OCI-M2 (cell line): ENCODE data around the gene NCR2.
"Not testable (repeated sequence)": the region's sequence is repeated elsewhere in the genome, so short reads cannot be mapped to it uniquely, and the experiment has no call there.

Experiments used
- DNase-seq: peaks from one replicate; lab custom pipeline; 2025; ENCODE audit not compliant: unreplicated experiment; lab: John Stamatoyannopoulos, UW

The NCR2 gene, protein sequence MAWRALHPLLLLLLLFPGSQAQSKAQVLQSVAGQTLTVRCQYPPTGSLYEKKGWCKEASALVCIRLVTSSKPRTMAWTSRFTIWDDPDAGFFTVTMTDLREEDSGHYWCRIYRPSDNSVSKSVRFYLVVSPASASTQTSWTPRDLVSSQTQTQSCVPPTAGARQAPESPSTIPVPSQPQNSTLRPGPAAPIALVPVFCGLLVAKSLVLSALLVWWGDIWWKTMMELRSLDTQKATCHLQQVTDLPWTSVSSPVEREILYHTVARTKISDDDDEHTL

DNA sequence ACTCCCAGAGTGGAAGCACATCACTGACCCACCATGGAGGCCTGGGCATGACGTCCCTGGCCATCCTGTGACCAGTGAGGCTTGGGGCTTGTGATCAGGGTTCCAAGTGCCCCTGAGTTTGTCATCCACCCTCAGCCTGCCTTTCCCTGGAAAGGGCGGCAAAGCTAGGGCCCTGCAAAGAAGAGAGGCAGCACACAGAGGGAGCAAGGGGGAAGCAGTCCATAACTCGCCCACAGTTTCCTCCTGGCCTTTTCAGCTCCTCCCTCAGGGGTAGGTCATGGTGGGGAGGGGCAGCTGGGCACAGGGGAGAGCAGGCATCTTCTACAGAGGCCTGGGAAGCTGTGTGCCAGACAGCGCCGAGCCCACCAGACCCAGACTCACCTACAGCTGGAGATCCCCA is at the start of gene NCR2:
NCR2 (plus strand) TSS at position 313 of the 400 bp plus-strand sequence. CDS start 269 bp downstream, outside the sequence.
- no peak for DNase-seq

DNA sequence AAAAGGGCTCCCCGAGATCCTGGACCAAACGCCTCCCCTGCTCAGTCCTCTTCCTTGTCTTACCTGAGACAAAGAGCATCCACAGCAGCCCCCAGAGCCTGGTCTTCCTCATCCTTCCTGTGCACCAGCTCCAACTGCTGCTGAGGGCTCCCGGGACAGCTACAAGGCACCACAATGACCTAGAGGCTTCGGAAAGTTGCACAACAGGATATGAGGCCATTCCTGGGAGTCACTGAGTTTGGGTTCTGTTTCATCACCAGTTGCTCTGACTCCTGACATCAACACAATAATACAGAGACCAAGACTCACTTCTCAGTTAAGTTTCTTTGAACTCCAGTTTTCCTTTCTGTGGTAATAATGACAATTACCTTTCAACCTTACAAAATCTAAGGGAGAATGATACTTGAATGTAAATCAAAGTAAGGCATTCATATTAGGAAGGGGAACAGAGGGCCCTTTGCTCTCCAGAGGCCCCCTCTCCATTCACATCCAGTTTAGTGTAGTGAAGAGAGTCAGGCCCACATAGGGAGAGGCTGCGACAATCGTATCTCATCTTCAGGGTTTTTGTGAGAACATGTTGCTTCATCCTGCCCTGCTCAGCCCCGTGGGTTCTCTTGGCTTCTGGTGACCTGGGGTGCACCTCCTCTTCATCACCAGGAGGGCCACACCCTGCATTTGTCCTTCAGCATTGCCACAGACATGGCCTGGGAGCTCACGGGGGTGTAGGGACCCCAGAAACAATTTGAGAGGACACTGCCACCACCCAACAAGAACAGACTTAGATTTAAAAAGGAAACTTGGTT is 48.7 kb upstream of the NCR2 start, which contains the start of gene TREM1:
TREM1 (minus strand) TSS at position 139 of the 803 bp plus-strand sequence; CDS start at position 112, 27 bp downstream.
- DNase-seq: no peak

DNA sequence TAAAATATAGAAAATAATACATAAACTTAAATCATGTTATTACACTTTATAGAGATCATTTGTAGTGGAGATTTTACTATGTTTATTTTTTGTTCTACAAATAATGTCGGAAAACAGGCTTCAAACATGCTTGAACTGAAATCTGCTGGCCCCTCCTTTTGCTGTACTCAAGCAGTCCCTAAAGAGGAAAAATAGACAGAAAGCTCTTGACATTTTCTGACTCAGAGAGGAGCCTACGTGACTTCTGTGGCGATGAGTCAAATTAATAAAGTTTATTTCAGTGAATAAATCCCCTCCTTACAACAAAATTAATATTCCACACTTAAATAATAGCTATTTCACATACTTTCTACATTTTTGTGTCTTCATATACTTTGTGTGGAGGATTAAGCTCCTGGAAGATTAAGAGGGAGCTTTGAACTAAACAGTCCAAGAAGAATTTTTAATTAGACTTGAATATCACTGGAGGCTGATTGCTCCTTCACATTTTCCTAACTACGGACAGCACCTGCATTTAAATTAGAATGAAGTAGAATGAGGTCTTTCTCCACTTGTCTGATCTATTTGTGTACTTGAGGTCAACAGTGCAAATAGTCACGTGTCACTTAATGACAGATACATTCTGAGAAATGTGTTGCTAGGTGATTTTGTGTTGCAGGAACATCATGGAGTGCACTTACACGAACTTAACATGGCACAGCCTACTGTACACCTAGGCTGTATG is 47.2 kb upstream of the NCR2 start:
- no peak for DNase-seq

DNA sequence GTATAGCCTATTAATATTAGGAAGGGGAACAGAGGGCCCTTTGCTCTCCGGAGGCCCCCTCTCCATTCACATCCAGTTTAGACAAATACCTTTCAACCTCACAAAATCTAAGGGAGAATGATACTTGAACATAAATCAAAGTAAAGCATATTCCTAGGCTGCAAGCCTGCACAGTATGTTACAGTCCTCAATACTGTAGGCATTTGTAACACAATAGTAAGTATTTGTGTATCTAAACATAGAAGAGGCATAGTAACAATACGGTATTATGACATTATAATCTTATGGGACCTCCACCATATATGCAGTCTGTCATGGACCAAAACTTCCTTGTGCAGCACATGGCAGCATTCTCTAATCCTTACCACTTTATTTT is 46.7 kb upstream of the NCR2 start:
- DNase-seq: no peak

DNA sequence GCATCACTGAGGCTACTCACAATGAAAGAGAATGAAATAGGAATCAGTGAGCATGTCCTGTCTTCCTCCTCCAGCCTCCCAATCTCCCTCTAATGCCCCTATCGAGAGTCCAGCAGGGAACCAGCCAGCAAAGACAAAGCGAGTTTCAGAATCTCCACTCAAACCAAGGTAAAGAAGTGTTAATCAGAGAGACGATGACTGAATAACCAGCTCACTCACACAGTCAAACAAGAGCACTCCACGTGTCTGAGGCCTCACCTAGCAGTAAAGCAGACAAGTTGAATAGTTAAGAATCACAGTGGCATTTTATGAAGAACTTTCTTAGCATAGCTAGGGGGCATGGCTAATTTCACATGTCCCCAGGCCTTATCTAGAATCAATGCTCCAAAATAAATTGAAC is 45.6 kb upstream of the NCR2 start:
- no peak for DNase-seq

DNA sequence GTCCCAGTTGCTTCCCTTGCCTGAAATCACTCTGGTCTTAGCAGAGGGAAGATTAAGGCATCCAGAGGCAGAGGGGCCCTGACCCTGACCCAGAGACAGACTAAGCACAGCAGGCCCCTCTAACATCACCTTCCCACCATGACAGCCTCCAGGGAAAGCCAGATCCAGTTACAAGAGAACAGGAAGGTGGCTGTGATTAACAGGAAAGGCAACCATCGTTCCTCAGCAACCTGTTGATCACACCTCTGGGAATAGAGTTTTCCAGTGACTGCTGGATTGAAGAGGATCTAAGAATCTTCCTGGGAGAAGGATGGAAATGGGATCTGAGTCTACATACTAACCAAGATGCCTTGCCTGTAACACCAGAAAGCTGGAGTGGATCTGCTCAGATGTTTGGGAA is 43.7 kb upstream of the NCR2 start:
- no peak for DNase-seq

DNA sequence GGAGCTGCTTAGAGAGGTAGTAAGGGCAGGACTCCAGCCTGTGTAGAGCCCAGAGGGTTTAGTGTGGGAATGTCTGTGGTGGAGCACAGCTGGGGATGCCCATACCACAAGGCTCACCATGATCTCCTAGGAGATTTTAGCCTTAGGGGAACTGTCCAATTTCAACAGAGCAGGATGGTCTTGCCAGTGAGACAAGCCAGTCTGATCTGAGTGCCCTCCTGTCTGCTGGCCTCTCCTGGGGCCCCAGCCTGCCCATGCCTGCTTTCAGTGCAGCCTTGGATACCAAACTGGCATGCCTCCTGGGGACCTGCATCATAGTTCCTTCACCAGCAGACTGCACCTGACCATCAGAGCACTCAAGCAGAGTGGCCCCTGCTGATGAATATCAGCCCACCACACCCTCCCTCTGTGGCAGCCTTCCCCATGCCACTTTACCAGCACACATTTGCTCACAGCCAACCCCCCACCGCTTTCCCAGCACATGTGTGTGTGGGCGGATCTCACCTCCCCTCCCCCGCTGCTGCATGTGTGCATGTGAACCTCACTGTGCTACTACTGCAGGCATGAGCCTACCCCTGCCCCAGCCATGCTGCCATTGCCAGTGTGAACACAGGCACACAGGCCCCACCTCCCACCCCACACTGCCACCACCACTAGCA is 41.1 kb upstream of the NCR2 start:
- no peak for DNase-seq

DNA sequence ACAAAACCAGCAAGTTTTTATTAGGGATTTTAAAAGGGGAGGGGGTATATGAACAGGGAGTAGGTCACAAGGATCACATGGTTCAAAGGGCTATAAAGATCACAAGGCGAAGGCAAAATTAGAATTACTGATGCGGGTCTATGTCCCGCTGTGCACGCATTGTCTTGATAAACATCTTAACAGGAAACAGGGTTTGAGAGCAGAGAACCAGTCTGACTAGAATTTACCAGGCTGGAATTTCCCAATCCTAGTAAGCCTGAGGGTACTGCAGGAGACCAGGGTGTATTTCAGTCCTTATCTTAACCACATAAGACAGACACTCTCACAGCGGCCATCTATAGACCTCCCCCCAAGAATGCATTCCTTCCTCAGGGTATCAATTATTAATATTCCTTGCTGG is 38.2 kb upstream of the NCR2 start:
- not testable (repeated sequence) for DNase-seq

DNA sequence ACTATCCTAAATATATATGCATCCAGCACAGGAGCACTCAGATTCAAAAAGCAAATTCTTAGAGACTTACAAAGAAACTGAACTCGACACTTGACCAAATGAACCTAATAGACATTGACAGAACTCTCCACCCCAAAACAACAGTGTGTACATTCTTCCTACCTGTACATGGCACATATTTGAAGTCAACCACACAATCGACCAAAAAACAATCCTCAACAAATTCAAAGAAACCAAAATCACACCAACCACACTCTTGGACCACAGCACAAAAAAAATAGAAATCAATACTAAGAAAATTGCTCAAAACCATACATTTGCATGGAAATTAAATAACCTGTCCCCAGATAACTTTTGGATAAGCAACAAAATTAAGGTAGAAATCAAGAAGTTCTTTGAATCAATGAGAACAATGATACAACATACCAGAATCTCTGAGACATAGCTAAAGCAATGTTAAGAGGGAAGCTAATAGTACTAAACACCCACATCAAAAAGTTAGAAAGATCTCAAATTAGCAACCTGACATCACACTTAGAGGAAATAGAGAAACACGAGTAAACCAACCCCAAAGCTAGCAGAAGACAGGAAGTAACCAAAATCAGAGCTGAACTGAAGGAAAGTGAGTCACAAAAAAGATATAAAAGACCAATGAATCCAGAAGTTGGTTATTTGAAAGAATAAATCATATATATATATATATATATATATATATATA is 36.5 kb upstream of the NCR2 start:
- DNase-seq: no peak

DNA sequence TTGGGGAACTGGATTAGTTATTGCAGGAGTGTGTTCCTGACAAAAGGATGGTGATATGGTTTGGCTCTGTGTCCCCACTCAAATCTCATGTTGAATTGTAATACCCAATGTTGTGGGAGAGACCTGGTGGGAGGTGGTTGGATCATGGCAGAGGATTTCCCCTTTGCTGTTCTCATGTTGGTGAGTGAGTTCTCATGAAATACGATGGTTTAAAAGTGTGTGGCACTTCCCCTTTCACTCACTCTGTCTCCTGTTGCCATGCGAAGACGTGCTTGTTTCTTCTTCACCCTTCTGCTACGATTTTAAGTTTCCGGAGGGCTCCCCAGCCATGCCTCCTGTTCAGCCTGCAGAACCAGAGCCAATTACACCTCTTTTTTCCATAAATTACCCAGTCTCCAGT is 32.8 kb upstream of the NCR2 start:
- DNase-seq: no peak

DNA sequence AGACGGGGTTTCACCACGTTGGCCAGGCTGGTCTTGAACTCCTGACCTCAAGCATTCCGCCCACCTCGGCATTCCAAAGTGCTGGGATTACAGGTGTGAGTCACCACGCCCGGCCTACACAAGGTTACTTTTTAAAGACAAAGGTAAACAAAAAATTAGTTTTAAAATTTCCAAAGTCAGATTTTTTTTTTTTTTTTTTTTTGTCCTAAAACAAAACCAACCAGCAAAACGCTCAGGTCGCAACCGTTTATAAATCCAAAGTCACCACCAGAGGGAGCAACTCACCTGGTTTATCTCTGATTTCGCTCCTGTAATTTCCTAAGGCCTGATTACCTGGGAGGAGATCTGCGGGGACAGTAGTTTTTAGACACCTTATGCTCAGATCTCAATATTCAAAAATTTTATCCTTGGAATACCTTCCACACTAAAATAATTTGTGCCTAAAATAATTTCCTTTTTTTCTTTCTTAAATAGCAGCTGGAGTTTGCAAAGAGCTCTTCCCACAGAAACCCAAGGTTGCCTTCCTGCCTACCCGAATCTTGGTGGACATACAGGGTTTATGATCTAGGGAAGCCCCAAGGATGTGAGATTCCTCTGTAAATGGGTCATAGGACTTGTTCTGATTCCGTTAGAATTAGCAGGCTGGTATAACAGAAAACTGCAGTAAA is 29.1 kb upstream of the NCR2 start:
- no peak for DNase-seq

DNA sequence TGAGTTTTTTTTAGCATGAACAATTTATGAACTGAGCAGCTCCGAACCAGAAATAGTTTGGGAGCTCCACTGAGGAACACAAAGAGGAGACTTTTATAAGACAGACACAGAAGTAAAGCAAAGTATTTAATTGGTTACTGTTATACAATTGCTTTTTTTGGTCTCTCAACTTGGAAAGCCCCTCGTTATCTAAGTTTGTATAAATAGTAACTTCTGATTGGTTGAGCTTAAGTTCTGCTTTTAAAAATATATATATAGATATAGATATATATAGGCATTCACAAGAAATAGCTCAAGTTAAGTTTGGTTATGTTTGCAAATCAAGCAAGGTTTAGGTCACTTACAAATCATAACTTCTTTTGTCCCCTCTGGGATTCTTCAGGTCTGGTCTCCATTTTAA is 20.2 kb upstream of the NCR2 start:
- DNase-seq: no peak

DNA sequence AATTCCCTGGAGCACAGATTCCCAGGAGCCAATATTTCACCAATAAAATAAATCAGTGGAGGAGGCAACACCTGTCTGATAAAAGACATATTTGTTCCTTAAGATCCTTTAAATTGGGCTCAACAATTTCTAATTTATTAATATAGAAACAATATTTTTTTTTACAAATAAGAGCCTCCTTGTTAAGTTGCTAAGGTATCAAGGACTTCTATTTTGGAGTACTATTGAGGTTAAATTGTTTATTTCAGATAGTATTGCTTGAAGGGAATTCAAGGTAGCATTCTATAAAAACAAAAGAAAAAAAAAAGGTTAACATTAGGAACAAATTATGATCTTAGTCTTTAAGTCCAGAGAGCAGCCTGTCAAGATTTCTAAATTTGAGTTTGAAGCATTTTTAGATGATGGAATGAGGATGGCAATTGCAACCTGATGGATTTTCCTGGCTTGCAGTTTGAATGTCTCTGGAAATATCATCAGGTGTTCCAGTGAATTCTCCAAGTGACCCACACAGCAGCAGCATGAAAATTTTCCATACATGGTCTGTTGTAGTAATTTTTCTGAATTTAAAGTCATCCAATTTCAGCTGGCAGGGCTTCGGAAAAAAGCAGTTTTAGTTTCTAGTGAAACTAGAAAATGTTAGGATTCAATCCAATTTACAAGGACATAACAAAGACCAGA is 19.3 kb upstream of the NCR2 start:
- DNase-seq: no peak

DNA sequence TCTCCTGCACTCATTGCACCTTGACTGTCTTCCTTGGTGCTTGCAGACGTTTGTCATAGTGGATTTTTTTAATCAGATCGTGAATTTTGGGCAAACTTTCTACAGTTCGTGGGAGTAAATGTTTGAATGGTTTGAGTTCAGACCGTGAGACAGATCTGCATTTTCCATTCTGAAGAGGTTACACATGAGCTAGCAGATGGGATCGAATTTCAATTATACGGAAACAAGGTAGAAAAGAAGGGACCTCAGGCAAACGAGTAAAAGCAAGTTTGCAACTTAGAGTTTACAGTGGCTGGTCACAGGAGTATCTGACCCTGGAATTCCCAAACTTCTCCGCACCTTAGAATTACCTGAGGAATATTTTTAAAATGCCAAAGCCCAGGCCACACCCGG is 17.2 kb upstream of the NCR2 start:
- no peak for DNase-seq

DNA sequence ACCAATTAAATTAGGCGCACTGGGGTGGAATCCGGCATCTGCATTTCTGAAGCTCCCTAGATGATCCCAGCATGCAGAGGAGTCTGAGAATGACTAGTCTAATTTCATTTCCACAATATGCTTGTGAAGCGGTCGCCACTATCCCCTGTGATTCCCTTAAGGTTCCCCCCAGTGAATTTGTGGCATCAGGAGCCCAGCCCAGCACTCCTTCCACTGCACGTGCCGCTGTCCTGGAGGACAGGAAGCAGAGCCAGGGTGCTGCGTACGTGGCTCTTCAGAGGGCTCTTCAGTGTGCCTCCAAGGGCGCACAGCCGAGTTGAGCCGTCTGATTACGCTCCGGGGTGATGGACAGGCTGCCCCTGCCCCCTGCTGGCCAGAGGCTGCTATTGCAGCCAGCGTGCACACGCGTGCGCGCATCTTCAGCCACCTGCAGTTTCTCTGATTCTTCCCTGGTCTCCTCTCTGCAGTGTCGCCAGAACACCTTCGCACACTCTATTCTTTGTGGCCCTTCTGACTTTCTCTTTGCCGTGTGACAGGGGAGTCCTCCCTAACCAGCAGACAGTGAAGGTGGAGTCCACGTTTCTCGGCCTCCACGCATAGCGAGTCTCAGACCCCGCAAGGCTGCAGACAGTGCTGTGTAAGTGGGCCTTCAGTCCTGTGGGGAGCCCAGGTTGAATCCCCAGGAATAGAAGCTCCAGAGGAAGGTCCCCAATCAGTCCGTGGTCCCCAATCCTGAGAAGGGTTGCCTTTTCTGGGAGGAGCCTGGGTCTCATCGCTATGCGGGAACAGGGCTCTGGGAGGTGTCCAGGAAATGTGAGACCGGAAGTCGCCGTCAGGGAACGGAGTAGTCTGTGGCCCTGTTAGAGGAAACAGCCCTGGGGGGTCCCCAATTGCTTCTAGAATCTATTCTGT is 16.5 kb upstream of the NCR2 start:
- peak; percentile 35 for DNase-seq

DNA sequence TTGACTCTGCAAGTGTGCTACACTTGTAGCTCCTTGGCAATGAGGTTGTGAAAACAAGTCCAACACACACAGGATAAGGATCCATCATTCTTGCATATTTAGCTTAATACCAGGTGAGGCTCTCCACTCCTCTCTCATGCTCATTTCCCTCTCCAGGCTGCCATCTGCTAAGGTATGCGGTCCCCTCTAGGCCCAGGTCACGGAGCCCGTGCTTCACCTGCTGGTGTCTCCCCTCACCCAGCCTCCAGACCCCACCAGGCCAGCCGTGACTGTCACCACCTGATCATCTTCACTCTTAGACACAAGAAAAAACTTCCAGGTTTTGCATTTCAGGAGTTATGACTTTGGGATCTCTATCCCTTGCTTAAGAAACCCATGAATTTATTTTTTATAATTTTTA is 14.2 kb upstream of the NCR2 start:
- DNase-seq: no peak

DNA sequence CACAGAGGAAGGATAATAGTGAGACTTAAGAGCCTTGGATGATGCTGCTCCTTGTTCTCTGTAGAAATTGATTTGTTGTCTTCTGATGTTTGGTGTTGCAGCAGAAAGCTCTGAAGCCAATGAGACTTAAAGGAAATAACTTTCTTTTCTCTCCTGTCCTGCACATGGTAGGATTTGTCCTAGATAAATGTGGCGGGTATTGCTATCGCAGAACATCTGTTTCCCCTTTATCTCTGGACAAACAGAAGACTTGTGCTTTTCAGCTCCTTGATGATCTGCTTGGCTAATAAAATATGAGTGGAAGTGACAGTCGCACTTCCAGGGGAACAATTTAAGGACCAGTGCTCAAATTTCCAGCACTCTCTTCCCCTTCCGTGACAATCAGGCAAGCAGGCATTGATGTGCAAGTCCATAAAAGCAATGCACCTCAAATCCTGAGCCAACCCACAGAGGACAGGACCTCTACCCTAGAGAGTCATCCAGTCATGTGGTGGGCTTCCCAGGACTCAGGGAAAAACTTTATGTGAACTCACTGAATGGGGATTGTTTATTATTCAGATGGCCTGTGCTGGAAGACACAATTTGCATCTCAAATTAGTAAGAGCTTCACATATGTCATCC is 9.9 kb upstream of the NCR2 start:
- no peak for DNase-seq

DNA sequence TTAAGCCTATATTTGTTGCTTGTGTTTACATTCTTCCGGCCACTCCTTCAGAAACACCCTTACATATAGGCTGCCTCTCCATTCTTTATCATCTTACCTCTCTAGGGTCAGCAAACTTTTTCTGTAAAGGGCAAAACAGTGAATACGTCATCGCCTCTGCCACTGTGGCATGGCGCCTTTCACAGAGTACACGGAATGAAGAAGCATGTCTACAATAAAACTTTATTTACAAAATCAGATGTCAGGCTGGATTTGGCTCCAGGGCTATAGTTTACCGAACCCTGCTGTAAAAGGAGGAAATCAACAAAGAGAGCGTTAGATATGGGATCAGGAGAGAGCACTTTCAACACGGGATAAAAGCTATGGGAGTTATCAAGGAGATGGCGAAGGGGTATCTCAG is 9.3 kb upstream of the NCR2 start:
- DNase-seq: no peak
